SK-N-MC (cell line): Measurements from ENCODE around the gene SWAP70.

Experiments
- EZH2 ChIP-seq: fragments of 200-600 bp; sonication (generic); IDR thresholded peaks from one replicate; pipeline ENCODE4 v1.6.1; 2017; ENCODE audit warnings: antibody characterized with exemption
- POLR2AphosphoS5 ChIP-seq: IDR thresholded peaks from 2 replicates; pipeline ENCODE4 v1.6.1; 2012; ENCODE audit warnings: mild to moderate bottlenecking, low read depth, low read length, borderline replicate concordance

DNA sequence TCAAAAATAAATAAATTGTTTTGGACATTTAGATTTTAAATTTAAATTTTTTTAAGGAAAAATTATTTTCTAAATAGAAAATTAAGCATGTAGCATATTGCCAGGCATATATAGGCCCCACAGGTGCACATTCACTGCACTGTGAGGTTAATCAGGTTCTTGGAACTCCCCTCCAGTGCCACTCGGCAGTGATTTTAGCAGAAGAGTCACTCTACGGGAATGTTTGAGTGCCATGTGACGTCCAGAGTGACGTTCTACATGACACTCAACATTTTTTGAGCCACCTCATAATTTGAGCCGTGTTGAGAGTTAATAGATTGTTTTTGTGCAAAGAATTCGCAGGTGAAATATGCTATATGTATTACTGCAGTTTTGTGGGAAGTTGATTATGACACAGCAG lies 77.4 kb downstream of the SWAP70 start:
- TF ChIP-seq EZH2 (no peak), POLR2AphosphoS5 (no peak)
